ENCODE results near the gene IKZF4.
"Not testable (repeated sequence)": the region's sequence is repeated elsewhere in the genome, so short reads cannot be mapped to it uniquely, and the experiment has no call there.

Gene IKZF4

GRCh38 chr12:56061982-56062381 is 41.1 kb downstream of the IKZF4 start:
- no peak overlapping the region for H3K4me3 ChIP-seq (ENCODE audit: low read length)
- TF ChIP-seq CTCF (IDR thresholded peaks at IDR 0.05; ENCODE audit: insufficient read depth, low read depth, low read length, missing control alignments): no peak
- no peak for DNase-seq (ENCODE audit: low read depth)

DNA sequence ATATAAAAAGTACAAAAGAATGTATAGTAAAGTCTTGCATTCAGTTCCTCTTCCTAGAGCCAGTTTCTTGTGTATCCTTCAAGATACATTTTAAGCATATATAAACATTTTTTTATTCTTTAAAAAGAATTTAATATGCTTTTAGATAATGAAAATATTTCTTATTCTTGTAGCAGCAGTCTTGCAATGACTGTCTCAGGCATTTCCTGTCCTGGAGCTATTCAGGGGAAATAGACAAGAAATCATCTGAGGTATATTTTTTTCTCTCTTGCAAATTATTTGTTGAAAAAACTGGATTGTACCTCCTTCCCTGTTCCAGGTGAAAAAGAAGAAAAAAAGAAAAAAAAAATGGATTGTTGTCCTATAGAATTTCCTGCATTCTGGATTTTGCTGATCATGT is 42.2 kb downstream of the IKZF4 start:
- no peak for DNase-seq (ENCODE audit: low read depth)
- no peak overlapping the region for H3K4me3 ChIP-seq (ENCODE audit: low read length)
- TF ChIP-seq CTCF (IDR thresholded peaks at IDR 0.05; ENCODE audit: insufficient read depth, low read depth, low read length, missing control alignments): no peak

DNA sequence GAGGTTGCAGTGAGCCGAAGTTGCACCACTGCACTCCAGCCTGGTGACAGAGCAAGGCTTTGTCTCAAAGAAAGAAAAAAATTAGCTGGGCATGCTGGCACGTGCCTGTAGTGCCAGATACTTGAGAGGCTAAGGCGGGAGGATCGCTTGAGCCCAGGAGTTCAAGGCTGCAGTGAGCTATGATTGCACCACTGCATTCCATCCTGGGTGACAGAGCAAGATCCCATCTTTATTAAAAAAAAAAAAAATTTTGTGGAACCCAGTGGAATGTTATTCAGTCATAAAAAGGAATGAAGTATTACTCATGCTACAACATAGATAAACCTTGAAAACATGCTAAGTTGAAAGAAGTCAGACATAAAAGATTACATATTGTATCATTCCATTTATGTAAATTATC is 50.8 kb downstream of the IKZF4 start:
- no peak overlapping the region for H3K4me3 ChIP-seq (ENCODE audit: low read length)
- no peak for TF ChIP-seq CTCF (IDR thresholded peaks at IDR 0.05; ENCODE audit: insufficient read depth, low read depth, low read length, missing control alignments)
- DNase-seq (ENCODE audit: low read depth): peak; percentile 83

DNA sequence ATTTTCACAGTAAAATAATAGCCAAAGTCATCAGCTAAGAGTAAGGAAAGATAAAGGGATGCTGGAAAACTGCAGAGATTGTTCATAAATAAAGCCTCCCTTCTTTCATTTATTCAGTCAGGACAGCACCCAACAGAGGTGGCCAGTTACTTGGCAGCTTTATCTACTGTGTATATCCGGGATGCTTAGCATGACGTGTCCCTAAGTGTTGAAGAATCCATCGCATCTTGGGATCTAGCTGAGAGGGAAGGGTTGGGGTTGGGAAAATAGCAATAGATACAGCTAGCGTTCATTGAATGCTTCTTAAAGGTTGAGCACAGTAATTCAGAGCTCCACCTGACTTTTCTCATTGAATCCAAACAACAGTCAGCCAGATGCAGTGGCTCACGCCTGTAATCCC is 53.6 kb downstream of the IKZF4 start:
- no peak for TF ChIP-seq CTCF (IDR thresholded peaks at IDR 0.05; ENCODE audit: insufficient read depth, low read depth, low read length, missing control alignments)
- DNase-seq (ENCODE audit: low read depth): no peak
- H3K4me3 ChIP-seq (ENCODE audit: low read length): no peak overlapping the region

GRCh38 chr12:56077966-56078365 is 57.1 kb downstream of the IKZF4 start:
- not testable (repeated sequence) for H3K4me3 ChIP-seq (ENCODE audit: low read length); DNase-seq (ENCODE audit: low read depth)

- H3K4me3 ChIP-seq (ENCODE audit: low read length): no peak overlapping the region
- TF ChIP-seq CTCF (IDR thresholded peaks at IDR 0.05; ENCODE audit: insufficient read depth, low read depth, low read length, missing control alignments): no peak
- no peak for DNase-seq (ENCODE audit: low read depth)
Observed at GRCh38 chr12:56078427-56078826, 57.6 kb downstream of the IKZF4 start.

DNA sequence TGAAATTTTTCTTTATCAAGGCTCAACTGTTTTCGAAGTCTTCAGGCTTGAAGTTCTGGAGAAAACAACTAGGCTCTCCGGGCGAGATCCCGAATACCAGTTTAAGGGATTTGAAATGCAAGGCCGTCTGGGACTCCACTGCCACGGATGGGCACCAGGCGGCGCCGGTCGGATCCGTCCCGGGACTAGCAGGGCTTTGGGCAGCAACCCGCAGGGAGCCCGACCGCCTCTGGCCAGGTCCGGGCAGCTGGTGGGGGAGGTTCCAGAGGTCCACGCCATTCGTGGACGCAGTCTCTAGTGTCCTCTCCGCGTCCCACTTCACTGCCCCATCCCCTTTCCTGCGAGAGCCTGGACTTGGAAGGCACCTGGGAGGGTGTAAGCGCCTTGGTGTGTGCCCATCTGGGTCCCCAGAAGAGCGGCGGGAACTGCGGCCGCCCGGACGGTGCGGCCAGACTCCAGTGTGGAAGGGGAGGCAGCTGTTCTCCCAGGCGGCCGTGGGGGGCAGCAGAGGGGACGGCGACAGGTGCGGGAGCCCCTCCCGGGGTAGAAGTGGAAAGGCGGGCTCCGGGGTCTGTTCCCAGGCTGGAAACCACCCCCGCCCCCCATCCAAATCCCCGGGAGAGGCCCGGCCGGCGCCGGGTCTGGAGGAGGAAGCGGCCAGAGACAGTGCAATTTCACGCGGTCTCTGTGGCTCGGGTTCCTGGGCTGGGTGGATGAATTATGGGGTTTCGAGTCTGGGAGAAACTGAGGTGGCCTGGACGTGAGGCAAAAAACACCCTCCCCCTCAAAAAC is 58.3 kb downstream of the IKZF4 start:
- TF ChIP-seq CTCF (IDR thresholded peaks at IDR 0.05; ENCODE audit: insufficient read depth, low read depth, low read length, missing control alignments): peak; percentile 86
- H3K4me3 ChIP-seq (ENCODE audit: low read length): peak overlapping the region; percentile 90
- DNase-seq (ENCODE audit: low read depth): peak; percentile 90

Measured in epithelial cell of esophagus (primary cell).